Measurements from ENCODE around the gene WNT9B. TPM values are rescaled to one million over a fixed set of nuclear protein-coding genes. Genes with fewer than 3 reads are reported as not detected.

Gene WNT9B
- total RNA-seq, 1 donor = 0.36 TPM

GRCh38 chr17:46898364-46898763, 47.0 kb downstream of the WNT9B start:
- Histone ChIP-seq H3K36me3 (ENCODE audit: insufficient read depth, low read length) (no peaks in the 10 kb centered on the region), H3K4me3 (ENCODE audit: insufficient read depth, low read length) (no peak overlapping the region), H3K4me2 (ENCODE audit: insufficient read depth, low read length) (no peak overlapping the region), H2AFZ (ENCODE audit: low read length) (no peak overlapping the region), H3K9me3 (ENCODE audit: low read depth, low read length) (peaks cover 3% of the 10 kb centered on the region), H3K4me1 (ENCODE audit: insufficient read depth, low read length) (no peaks in the 10 kb centered on the region), H3K79me2 (ENCODE audit: insufficient read depth, low read length) (no peaks in the 10 kb centered on the region), H3K27me3 (ENCODE audit: insufficient read depth, low read length) (peaks cover 30% of the 10 kb centered on the region), H4K20me1 (ENCODE audit: insufficient read depth, low read length) (no peaks in the 10 kb centered on the region), H3K27ac (ENCODE audit: low read depth, low read length) (no peak overlapping the region)
- no peak for DNase-seq (ENCODE audit: insufficient read length, low spot score, missing footprints)
- TF ChIP-seq CTCF (IDR thresholded peaks at IDR 0.05; ENCODE audit: extremely low read depth, low read depth, low read length) = no peak

GRCh38 chr17:46898860-46899259, 47.5 kb downstream of the WNT9B start:
- TF ChIP-seq CTCF (IDR thresholded peaks at IDR 0.05; ENCODE audit: extremely low read depth, low read depth, low read length) = no peak
- Histone ChIP-seq H3K4me1 (ENCODE audit: insufficient read depth, low read length) (no peaks in the 10 kb centered on the region), H4K20me1 (ENCODE audit: insufficient read depth, low read length) (no peaks in the 10 kb centered on the region), H3K36me3 (ENCODE audit: insufficient read depth, low read length) (no peaks in the 10 kb centered on the region), H3K27me3 (ENCODE audit: insufficient read depth, low read length) (peaks cover 25% of the 10 kb centered on the region), H3K9me3 (ENCODE audit: low read depth, low read length) (peaks cover 3% of the 10 kb centered on the region), H3K27ac (ENCODE audit: low read depth, low read length) (no peak overlapping the region), H3K4me2 (ENCODE audit: insufficient read depth, low read length) (no peak overlapping the region), H2AFZ (ENCODE audit: low read length) (no peak overlapping the region), H3K79me2 (ENCODE audit: insufficient read depth, low read length) (no peaks in the 10 kb centered on the region), H3K4me3 (ENCODE audit: insufficient read depth, low read length) (no peak overlapping the region)
- DNase-seq (ENCODE audit: insufficient read length, low spot score, missing footprints) = no peak

GRCh38 chr17:46901291-46901690, 49.9 kb downstream of the WNT9B start:
- no peaks in the 10 kb centered on the region for H3K4me1 ChIP-seq (ENCODE audit: insufficient read depth, low read length)
- peaks cover 3% of the 10 kb centered on the region for H3K9me3 ChIP-seq (ENCODE audit: low read depth, low read length)
- H3K36me3 ChIP-seq (ENCODE audit: insufficient read depth, low read length) = no peaks in the 10 kb centered on the region
- H3K4me2 ChIP-seq (ENCODE audit: insufficient read depth, low read length) = no peak overlapping the region
- peaks cover 8% of the 10 kb centered on the region for H3K27me3 ChIP-seq (ENCODE audit: insufficient read depth, low read length)
- no peak overlapping the region for H3K27ac ChIP-seq (ENCODE audit: low read depth, low read length)
- no peak overlapping the region for H2AFZ ChIP-seq (ENCODE audit: low read length)
- no peak overlapping the region for H3K4me3 ChIP-seq (ENCODE audit: insufficient read depth, low read length)
- H4K20me1 ChIP-seq (ENCODE audit: insufficient read depth, low read length) = no peaks in the 10 kb centered on the region
- no peak for DNase-seq (ENCODE audit: insufficient read length, low spot score, missing footprints)
- no peak for TF ChIP-seq CTCF (IDR thresholded peaks at IDR 0.05; ENCODE audit: extremely low read depth, low read depth, low read length)
- no peaks in the 10 kb centered on the region for H3K79me2 ChIP-seq (ENCODE audit: insufficient read depth, low read length)

GRCh38 chr17:46903762-46904672, 52.6 kb downstream of the WNT9B start:
- no peaks in the 10 kb centered on the region for H3K36me3 ChIP-seq (ENCODE audit: insufficient read depth, low read length)
- no peaks in the 10 kb centered on the region for H4K20me1 ChIP-seq (ENCODE audit: insufficient read depth, low read length)
- H3K27ac ChIP-seq (ENCODE audit: low read depth, low read length) = no peak overlapping the region
- H3K9me3 ChIP-seq (ENCODE audit: low read depth, low read length) = no peaks in the 10 kb centered on the region
- no peaks in the 10 kb centered on the region for H3K4me1 ChIP-seq (ENCODE audit: insufficient read depth, low read length)
- no peak overlapping the region for H3K4me3 ChIP-seq (ENCODE audit: insufficient read depth, low read length)
- H2AFZ ChIP-seq (ENCODE audit: low read length) = no peak overlapping the region
- DNase-seq (ENCODE audit: insufficient read length, low spot score, missing footprints) = no peak
- no peak for TF ChIP-seq CTCF (IDR thresholded peaks at IDR 0.05; ENCODE audit: extremely low read depth, low read depth, low read length)
- H3K79me2 ChIP-seq (ENCODE audit: insufficient read depth, low read length) = no peaks in the 10 kb centered on the region
- H3K4me2 ChIP-seq (ENCODE audit: insufficient read depth, low read length) = no peak overlapping the region
- peaks cover 9% of the 10 kb centered on the region for H3K27me3 ChIP-seq (ENCODE audit: insufficient read depth, low read length)

All from osteoblast (primary cell).